Measurements from ENCODE around the gene SPNS2. TPM values are rescaled to one million over a fixed set of nuclear protein-coding genes. Genes with fewer than 3 reads are reported as not detected.

Gene SPNS2
- total and polyA plus RNA-seq, 2 of the 8 experiments (the other 6 are each of a cell fraction or from before 2014, with no cell fraction given) = 1.2 to 1.5 TPM

DNA sequence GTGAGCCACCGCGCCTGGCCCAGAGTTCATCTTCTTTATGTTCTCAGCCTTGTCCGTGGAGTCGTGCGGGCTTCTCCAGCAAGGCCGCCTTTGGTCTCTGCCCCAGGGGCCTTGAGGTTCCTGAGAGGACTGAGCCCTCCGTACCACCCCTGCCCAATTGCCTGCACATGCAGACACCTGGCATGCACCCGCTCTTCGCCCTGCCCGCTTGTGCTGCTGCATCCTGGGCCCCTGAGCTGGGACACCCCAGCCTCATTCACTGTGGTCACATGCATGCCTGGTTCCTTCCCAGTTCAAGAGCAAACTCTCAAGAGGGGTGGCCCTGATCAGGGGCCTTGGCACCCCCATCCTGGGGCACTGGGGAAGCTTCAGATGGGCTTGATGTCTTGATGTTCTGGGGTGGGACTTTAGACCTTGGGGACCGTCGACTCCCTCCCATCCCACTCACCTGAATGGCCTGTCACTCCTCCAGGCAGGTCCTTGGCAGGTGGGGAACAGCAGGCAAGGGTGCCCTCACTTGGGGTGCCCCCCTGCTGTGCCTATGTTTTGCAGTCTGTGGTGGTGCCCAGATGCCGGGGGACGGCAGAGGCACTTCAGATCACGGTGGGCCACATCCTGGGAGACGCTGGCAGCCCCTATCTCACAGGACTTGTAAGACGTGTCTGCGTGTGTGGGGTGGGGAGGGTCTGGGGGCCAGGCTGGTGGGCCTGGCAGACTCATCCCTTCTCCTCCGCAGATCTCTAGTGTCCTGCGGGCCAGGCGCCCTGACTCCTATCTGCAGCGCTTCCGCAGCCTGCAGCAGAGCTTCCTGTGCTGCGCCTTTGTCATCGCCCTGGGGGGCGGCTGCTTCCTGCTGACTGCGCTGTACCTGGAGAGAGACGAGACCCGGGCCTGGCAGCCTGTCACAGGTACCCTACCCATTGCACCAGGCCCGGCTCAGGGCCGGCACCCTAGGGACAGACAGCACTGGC, 12.7 kb upstream of the SPNS2 start:
- 88% methylated on average over 31 of the region's 31 CpGs; no CpG with 5 or more reads in 1 of the 2 experiments for WGBS, 2 experiments (ENCODE audit: extremely low coverage in 1 of 2, insufficient coverage in 1 of 2, insufficient read length in 1 of 2, insufficient replicate concordance in 2 of 2, low coverage in 1 of 2, low lambda C conversion rate in 2 of 2, missing lambda C conversion rate in 1 of 2)
- no peaks in the 10 kb centered on the region for H3K36me3 ChIP-seq (ENCODE audit: control insufficient read depth in 2 of 4, insufficient read depth in 4 of 4, low read length in 3 of 4)
- CTCF ChIA-PET (ENCODE audit: partially characterized antibody) = interaction anchor here (0.5 to 1.4 kb wide), 2 partner anchors 11 to 228 kb away, joined by 3 to 4 read pairs; no protein-coding TSS in a partner anchor
- no peak overlapping the region for H4K8ac ChIP-seq (ENCODE audit: extremely low read depth, insufficient read depth, low read length)
- H2BK15ac ChIP-seq (ENCODE audit: low read length) = no peak overlapping the region
- no peaks in the 10 kb centered on the region for H3K79me1 ChIP-seq (ENCODE audit: low read depth, low read length)
- H2AK5ac ChIP-seq (ENCODE audit: low read depth, low read length) = no peak overlapping the region
- H2BK120ac ChIP-seq (replicated peaks; ENCODE audit: low read depth, low read length) = no peak overlapping the region
- H3K4ac ChIP-seq (replicated peaks; ENCODE audit: insufficient read length, low read depth, low read length) = no peak overlapping the region
- no peak overlapping the region for H2AFZ ChIP-seq (ENCODE audit: low read length)
- no peak overlapping the region for H4K5ac ChIP-seq (ENCODE audit: insufficient read length, low read depth, low read length)
- H3K23me2 ChIP-seq (ENCODE audit: low read depth, low read length) = no peaks in the 10 kb centered on the region
- H4K91ac ChIP-seq (replicated peaks; ENCODE audit: insufficient read length, low read length) = no peak overlapping the region
- H3K56ac ChIP-seq (replicated peaks; ENCODE audit: insufficient read length, low read depth, low read length) = no peak overlapping the region
- no peak overlapping the region for H3K27ac ChIP-seq (ENCODE audit: low read depth, low read length)
- H4K20me1 ChIP-seq (replicated peaks in 1 of 2; ENCODE audit: control insufficient read depth in 1 of 2, insufficient read depth in 2 of 2, low read length in 2 of 2) = no peaks in the 10 kb centered on the region
- no peaks in the 10 kb centered on the region for H3K27me3 ChIP-seq (replicated peaks in 1 of 4; ENCODE audit: control insufficient read depth in 3 of 4, extremely low read depth in 1 of 4, insufficient read depth in 3 of 4, low read length in 3 of 4)
- FAIRE-seq (no peak), DNase-seq (ENCODE audit: low read depth in 1 of 2, low spot score in 2 of 2) (no peak)
- no peak overlapping the region for H3K18ac ChIP-seq (ENCODE audit: extremely low read depth, low read length)
- no peak overlapping the region for H2BK20ac ChIP-seq (ENCODE audit: low read length)
- H2BK12ac ChIP-seq (ENCODE audit: low read depth, low read length) = no peak overlapping the region
- TF ChIP-seq EZH2 (IDR thresholded peaks at IDR 0.05; ENCODE audit: low read depth, low read length, severe bottlenecking) (no peak), TBP (IDR thresholded peaks at IDR 0.05; ENCODE audit: low read depth, low read length) (no peak), JUN (IDR thresholded peaks at IDR 0.05; ENCODE audit: low read depth, low read length) (no peak)
- peaks cover 0 to 4% (median 2%) of the 10 kb centered on the region in 4 experiments; a peak in 4 of 7 replicates for H3K4me1 ChIP-seq (replicated peaks in 1 of 4; ENCODE audit: control insufficient read depth in 3 of 4, insufficient read depth in 4 of 4, low read length in 3 of 4)
- no peak overlapping the region for H3K4me3 ChIP-seq (ENCODE audit: extremely low read depth in 1 of 4, insufficient read depth in 2 of 4, low read depth in 3 of 4, low read length in 4 of 4)
- no peak overlapping the region for H3K4me2 ChIP-seq (ENCODE audit: insufficient read depth in 1 of 2, low read depth in 2 of 2, low read length in 2 of 2)
- H3K9ac ChIP-seq (replicated peaks in 1 of 4; ENCODE audit: extremely low read depth in 1 of 4, low read depth in 3 of 4, low read length in 3 of 4) = no peak overlapping the region
- no peak overlapping the region for H3K14ac ChIP-seq (ENCODE audit: insufficient read length)
- POLR2A ChIA-PET (ENCODE audit: partially characterized antibody) = no interaction called here
- no peaks in the 10 kb centered on the region for H3K79me2 ChIP-seq (ENCODE audit: control insufficient read depth in 1 of 2, insufficient read depth in 2 of 2, low read length in 2 of 2)
- H3K23ac ChIP-seq (ENCODE audit: insufficient read length) = no peak overlapping the region
- no peak overlapping the region for H2BK5ac ChIP-seq (ENCODE audit: low read depth, low read length)
- H3K9me3 ChIP-seq (ENCODE audit: insufficient read depth in 2 of 2, low read depth in 1 of 2, low read length in 1 of 2) = no peaks in the 10 kb centered on the region
